GM12864 (cell line): ENCODE results near the gene TENM3.

Experiments used
- DNase-seq: peaks from one replicate; pipeline ENCODE4 v3.0.0-alpha.2; 2011; ENCODE audit warnings: low read depth
- H3K4me3 ChIP-seq: 2 replicates; pipeline ENCODE4 v1.5.1; 2011; ENCODE audit warnings: mild to moderate bottlenecking, low read depth, low read length, control low read depth
- TF ChIP-seq, protein P1 (sequence below): IDR thresholded peaks from 2 replicates; pipeline ENCODE4 v1.5.1; 2011; ENCODE audit warnings: low read depth, mild to moderate bottlenecking, moderate library complexity, low read length, control low read depth, inconsistent platforms; ENCODE audit errors: missing control alignments

Gene TENM3

DNA sequence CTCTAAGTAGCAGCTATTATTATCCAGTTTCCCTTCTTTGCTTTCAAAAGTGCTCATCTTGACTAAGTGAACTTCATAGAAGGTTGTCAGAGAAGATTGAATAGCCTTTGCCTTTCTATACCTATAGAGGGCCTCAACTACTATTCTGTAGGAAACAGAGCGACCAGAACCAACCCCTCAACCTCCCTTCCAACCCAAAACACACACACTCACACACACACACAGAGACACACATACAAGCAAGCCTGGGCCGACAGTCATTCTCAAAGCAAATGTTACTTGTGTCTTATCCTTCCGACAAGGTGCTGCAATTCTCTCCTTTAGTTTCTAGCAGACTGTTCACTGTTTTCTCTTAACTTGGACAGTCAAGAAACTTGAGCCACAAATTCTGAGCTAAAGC lies 472.3 kb downstream of the TENM3 start:
- no peak for DNase-seq
- TF ChIP-seq, protein P1, sequence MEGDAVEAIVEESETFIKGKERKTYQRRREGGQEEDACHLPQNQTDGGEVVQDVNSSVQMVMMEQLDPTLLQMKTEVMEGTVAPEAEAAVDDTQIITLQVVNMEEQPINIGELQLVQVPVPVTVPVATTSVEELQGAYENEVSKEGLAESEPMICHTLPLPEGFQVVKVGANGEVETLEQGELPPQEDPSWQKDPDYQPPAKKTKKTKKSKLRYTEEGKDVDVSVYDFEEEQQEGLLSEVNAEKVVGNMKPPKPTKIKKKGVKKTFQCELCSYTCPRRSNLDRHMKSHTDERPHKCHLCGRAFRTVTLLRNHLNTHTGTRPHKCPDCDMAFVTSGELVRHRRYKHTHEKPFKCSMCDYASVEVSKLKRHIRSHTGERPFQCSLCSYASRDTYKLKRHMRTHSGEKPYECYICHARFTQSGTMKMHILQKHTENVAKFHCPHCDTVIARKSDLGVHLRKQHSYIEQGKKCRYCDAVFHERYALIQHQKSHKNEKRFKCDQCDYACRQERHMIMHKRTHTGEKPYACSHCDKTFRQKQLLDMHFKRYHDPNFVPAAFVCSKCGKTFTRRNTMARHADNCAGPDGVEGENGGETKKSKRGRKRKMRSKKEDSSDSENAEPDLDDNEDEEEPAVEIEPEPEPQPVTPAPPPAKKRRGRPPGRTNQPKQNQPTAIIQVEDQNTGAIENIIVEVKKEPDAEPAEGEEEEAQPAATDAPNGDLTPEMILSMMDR = no peak
- H3K4me3 ChIP-seq = no peak overlapping the region

DNA sequence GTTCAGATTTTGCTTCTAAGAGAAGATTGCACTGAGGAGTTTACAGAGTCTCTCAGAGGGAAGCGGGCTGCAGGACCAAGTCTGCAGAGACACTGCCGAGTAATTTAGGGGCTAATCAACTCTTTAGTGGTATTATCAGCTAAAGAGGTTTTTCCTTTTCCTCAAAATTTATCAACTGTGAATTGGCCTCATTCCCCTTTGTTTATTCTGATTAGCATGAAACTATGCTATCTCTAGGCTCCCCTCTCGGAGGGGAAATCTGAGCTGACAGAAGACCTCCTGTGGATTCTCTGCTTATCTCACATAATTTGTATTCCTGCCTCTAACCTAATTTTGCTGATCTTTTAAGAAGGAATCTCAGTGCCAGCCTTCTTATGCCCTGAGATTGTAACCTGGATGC lies 473.0 kb downstream of the TENM3 start:
- no peak overlapping the region for H3K4me3 ChIP-seq
- TF ChIP-seq, protein P1 = no peak
- DNase-seq = no peak

DNA sequence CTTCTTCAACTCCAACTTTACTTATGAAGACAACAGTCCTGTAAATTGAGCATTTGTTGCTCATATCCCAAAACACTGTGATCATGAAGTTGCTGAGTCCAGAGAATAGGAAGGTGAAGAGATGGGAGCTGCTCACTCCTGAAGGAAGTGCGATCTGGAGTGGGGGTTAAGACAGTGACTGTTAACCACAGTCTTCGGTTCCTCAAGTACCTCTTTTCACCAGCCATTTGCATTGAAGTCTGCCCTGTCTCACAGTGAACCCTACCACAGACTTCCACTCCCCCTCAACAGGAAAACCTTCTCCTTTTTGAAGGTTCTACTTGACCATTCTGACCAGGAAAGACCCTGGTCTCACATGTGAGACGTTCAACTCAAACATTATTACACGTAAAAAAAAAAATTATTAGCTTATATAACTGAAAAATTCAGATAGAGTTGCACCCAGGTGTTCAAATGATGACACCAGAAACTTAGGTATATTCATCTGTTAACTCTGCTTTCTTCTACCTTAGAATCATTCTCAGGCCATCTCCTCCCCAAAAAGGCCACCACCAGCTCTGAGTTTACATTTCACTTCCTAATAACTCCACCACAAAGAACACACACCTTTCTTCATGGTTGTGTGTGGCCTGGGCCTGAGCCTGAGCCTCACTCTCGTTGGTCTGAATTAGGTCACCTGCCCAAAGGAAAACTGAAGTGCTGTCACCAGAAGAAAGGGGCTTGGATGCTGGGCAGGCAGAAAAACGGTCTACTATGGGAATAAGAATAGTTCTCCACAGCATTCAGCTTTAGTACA lies 474.8 kb downstream of the TENM3 start:
- H3K4me3 ChIP-seq = no peak overlapping the region
- TF ChIP-seq, protein P1 = no peak
- DNase-seq = peak; percentile 33

DNA sequence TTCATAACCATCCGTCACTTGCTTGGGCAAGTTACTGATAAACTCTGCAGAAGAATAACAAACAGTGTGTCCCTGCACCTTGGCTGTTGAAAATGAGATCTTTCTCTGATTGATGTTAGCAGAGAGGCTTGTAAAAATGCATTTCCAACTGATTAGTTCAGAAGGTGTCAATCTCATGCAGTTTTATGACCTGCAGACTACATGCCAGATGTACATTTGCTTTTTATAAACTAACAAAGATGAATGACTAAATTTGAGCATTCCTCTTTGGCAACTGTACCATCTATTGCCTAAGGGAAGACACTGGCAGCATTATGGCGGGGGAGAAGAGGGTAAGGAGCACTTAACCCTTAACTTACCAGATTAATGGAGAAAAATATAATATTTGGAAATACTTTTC lies 481.2 kb downstream of the TENM3 start:
- TF ChIP-seq, protein P1 = no peak
- DNase-seq = no peak
- H3K4me3 ChIP-seq = no peak overlapping the region

DNA sequence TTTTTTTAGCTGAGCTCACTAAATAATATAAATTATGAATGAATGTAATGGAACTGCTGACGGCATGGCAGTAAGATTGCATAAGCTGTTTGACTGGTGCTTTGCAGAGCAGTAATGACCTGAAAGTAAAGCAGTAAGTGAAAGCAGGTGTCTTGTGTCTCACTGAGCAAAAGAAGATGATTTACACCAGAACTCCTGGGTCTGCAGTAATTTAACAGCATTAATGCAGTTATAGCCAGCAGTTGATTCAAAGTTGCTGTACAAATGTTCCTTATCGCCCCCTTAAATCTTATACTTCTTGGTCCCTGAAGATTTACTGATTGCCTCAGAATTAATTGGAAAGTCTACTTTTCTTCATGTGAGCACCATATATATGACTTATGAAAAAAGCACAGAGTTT lies 486.3 kb downstream of the TENM3 start:
- TF ChIP-seq, protein P1 = no peak
- no peak for DNase-seq

DNA sequence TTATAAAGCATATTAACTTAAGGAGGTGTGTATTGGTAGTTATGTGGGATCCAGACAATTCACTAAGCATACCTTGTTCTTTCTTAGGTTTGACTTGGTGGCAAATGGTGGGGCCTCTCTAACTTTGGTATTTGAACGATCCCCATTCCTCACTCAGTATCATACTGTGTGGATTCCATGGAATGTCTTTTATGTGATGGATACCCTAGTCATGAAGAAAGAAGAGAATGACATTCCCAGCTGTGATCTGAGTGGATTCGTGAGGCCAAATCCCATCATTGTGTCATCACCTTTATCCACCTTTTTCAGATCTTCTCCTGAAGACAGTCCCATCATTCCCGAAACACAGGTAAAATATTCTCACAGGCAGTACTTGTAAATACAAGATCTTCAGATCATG lies 487.6 kb downstream of the TENM3 start:
- no peak for DNase-seq
- TF ChIP-seq, protein P1 = no peak
- no peak overlapping the region for H3K4me3 ChIP-seq

More for the DNA sequence above, 486.3 kb downstream of the TENM3 start:
- no peak overlapping the region for H3K4me3 ChIP-seq

DNA sequence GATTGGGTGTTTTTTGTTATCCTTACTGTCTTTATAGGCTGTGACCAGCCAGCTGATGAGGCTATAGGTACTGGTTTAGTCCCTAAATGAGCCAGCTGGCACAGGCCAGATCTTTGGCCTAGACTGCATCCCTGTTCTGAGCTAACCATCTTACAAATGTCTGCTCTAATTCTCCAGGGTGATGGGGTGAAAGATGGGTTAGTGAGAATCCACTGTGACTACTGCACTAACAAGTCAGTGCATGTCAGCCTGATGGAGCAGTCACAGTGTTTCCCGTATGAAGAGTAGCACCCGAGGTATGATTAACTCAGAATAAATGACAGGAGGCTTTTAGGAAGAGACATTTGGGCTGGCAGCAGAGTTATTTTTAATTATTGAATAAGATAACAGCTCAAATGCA lies 493.0 kb downstream of the TENM3 start:
- DNase-seq = no peak
- H3K4me3 ChIP-seq = no peak overlapping the region
- TF ChIP-seq, protein P1 = no peak
